Measurements from ENCODE around the gene ZNF236. TPM values are rescaled to one million over a fixed set of nuclear protein-coding genes. Genes with fewer than 3 reads are reported as not detected.

The ZNF236 gene
- total and polyA plus RNA-seq, 11 donors: 1.9 to 17.0 (median 10.4) TPM

GRCh38 chr18:76880026-76880425 is 57.7 kb downstream of the ZNF236 start:
- intact Hi-C loops (cut with DNase I): loop anchor here in 1 of 10 donors (10.0 kb wide), 1 partner anchor 75 kb away; no protein-coding TSS in a partner anchor
- ATAC-seq: no peak
- H3K9me3 ChIP-seq: no peaks in the 10 kb centered on the region
- H3K4me1 ChIP-seq: peaks cover 0 to 3% (median 0%) of the 10 kb centered on the region in 12 donors
- H3K4me3 ChIP-seq: no peak overlapping the region
- WGBS, 4 donors: 76 to 90% (median 83%) methylated on average over 17 of the region's 17 CpGs
- H3K27ac ChIP-seq: no peak overlapping the region
- no peak for DNase-seq
- no peaks in the 10 kb centered on the region for H3K27me3 ChIP-seq
- TF ChIP-seq POLR2A (IDR thresholded peaks at IDR 0.05) (no peak), CTCF (IDR thresholded peaks at IDR 0.05) (no peak)
- H3K36me3 ChIP-seq: peaks cover 0 to 91% (median 72%) of the 10 kb centered on the region in 9 donors

GRCh38 chr18:76881744-76882143 is 59.4 kb downstream of the ZNF236 start:
- TF ChIP-seq POLR2A (IDR thresholded peaks at IDR 0.05): no peak
- TF ChIP-seq CTCF (IDR thresholded peaks at IDR 0.05): no peak
- Histone ChIP-seq H3K4me1 (no peaks in the 10 kb centered on the region), H3K27ac (no peak overlapping the region), H3K36me3 (peaks cover 0 to 99% (median 76%) of the 10 kb centered on the region in 9 donors), H3K4me3 (no peak overlapping the region), H3K27me3 (no peaks in the 10 kb centered on the region), H3K9me3 (no peaks in the 10 kb centered on the region)
- 92 to 98% (median 93%) methylated on average over 4 of the region's 4 CpGs for WGBS, 4 donors
- ATAC-seq: no peak
- intact Hi-C loops (cut with DNase I): loop anchor here in 1 of 10 donors (10.0 kb wide), 1 partner anchor 77 kb away; no protein-coding TSS in a partner anchor
- DNase-seq: no peak

- 67 to 79% (median 69%) methylated on average over 5 of the region's 5 CpGs for WGBS, 4 donors
- no peaks in the 10 kb centered on the region for H3K27me3 ChIP-seq
- no peak for TF ChIP-seq CTCF (IDR thresholded peaks at IDR 0.05)
- TF ChIP-seq POLR2A (IDR thresholded peaks at IDR 0.05): no peak
- no peak overlapping the region for H3K27ac ChIP-seq
- H3K4me3 ChIP-seq: no peak overlapping the region
- H3K9me3 ChIP-seq: no peaks in the 10 kb centered on the region
- no peaks in the 10 kb centered on the region for H3K4me1 ChIP-seq
- ATAC-seq (no peak), DNase-seq (no peak)
- H3K36me3 ChIP-seq: peaks cover 0 to 100% (median 80%) of the 10 kb centered on the region in 9 donors
- intact Hi-C loops (cut with DNase I): loop anchor here in 1 of 10 donors (10.0 kb wide), 1 partner anchor 77 kb away; no protein-coding TSS in a partner anchor
Observed at GRCh38 chr18:76882146-76882545, 59.8 kb downstream of the ZNF236 start.

- no peak overlapping the region for H3K4me3 ChIP-seq
- 96 to 97% (median 96%) methylated on average over 5 of the region's 5 CpGs for WGBS, 4 donors
- no peak overlapping the region for H3K27ac ChIP-seq
- H3K4me1 ChIP-seq: no peaks in the 10 kb centered on the region
- intact Hi-C loops (cut with DNase I): loop anchor here in 1 of 10 donors (10.0 kb wide), 1 partner anchor 80 kb away; no protein-coding TSS in a partner anchor
- H3K9me3 ChIP-seq: no peaks in the 10 kb centered on the region
- ATAC-seq: no peak
- no peak for DNase-seq
- TF ChIP-seq POLR2A (IDR thresholded peaks at IDR 0.05) (no peak), CTCF (IDR thresholded peaks at IDR 0.05) (no peak)
- no peaks in the 10 kb centered on the region for H3K27me3 ChIP-seq
- H3K36me3 ChIP-seq: peaks cover 0 to 96% (median 88%) of the 10 kb centered on the region in 9 donors
Observed at GRCh38 chr18:76885001-76885400, 62.6 kb downstream of the ZNF236 start.
